Ishikawa (cell line): Measurements from ENCODE around the gene ARL4A.

Source experiments
- CEBPB ChIP-seq: IDR thresholded peaks from 2 replicates; pipeline ENCODE4 v1.6.1; 2012
- CREB1 ChIP-seq: IDR thresholded peaks from 2 replicates; pipeline ENCODE4 v1.6.1; 2012; ENCODE audit warnings: low read depth
- EGR1 ChIP-seq: IDR thresholded peaks from 2 replicates; pipeline ENCODE4 v1.6.1; 2012
- EP300 ChIP-seq: IDR thresholded peaks from 2 replicates; pipeline ENCODE4 v1.6.1; 2012; ENCODE audit warnings: borderline replicate concordance
- FOXM1 ChIP-seq: IDR thresholded peaks from 2 replicates; pipeline ENCODE4 v1.6.1; 2012; ENCODE audit warnings: low read depth, borderline replicate concordance
- NFIC ChIP-seq: IDR thresholded peaks from 2 replicates; pipeline ENCODE4 v1.6.1; 2012
- RAD21 ChIP-seq: IDR thresholded peaks from 2 replicates; pipeline ENCODE4 v1.6.1; 2012; ENCODE audit warnings: low read depth
- TAF1 ChIP-seq: IDR thresholded peaks from 2 replicates; pipeline ENCODE4 v1.6.1; 2012; ENCODE audit warnings: low read depth, mild to moderate bottlenecking
- TCF12 ChIP-seq: IDR thresholded peaks from 2 replicates; pipeline ENCODE4 v1.6.1; 2012; ENCODE audit warnings: low read depth
- TEAD4 ChIP-seq: IDR thresholded peaks from 2 replicates; pipeline ENCODE4 v1.6.1; 2012
- USF1 ChIP-seq: IDR thresholded peaks from 2 replicates; pipeline ENCODE4 v1.6.1; 2012
- YY1 ChIP-seq: IDR thresholded peaks from 2 replicates; pipeline ENCODE4 v1.6.1; 2012; ENCODE audit warnings: low read depth
- ZBTB7A ChIP-seq: IDR thresholded peaks from 2 replicates; pipeline ENCODE4 v1.6.1; 2012; ENCODE audit warnings: low read depth
- TF ChIP-seq, protein P1 (sequence below): IDR thresholded peaks from 2 replicates; pipeline ENCODE4 v1.6.1; 2012
- TF ChIP-seq, protein P2 (sequence below): IDR thresholded peaks from 2 replicates; pipeline ENCODE4 v1.6.1; 2012; ENCODE audit warnings: low read depth, mild to moderate bottlenecking

Gene ARL4A

GRCh38 chr7:12670000-12670729, 17.3 kb upstream of the ARL4A start:
- TF ChIP-seq TCF12, result no peak
- TF ChIP-seq EP300, result no peak
- no peak for TF ChIP-seq TAF1

DNA sequence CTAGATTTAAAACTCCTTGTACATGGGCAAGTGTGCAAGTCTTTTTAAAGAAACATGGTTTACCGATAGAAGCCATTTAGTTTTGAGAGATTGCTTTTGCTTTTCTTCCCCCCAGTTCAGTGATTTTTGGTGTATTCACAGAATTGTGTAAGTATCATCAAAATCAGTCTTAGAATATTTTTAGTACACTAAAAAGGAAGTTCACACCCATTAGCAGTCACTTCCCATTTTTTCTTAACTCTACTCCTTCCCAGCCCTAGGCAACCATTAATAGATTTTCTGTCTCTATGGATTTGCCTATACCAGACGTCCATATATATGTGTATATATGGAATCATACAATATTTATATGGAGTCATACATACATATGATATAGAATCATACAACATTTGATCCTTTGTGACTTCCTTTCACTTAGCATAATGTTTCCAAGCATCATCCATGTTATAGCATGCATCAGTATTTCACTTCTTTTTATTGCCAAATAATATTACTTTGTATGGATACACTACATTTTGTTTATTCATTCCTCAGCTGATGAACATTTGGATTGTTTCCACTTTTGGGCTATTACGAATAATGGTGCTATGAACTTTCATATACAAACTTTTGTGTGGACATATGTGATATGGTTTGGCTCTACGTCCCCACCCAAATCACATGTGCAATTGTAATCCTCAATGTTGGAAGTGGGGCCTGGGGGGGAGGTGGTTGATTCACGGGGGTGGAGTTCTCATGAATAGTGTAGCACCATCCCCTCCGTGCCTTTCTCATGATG, 16.5 kb upstream of the ARL4A start:
- no peak for TF ChIP-seq YY1
- no peak for TF ChIP-seq CREB1
- TF ChIP-seq EP300, result no peak
- no peak for TF ChIP-seq USF1
- TF ChIP-seq TEAD4, result no peak
- TF ChIP-seq, protein P1, sequence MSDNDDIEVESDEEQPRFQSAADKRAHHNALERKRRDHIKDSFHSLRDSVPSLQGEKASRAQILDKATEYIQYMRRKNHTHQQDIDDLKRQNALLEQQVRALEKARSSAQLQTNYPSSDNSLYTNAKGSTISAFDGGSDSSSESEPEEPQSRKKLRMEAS, result no peak
- TF ChIP-seq CEBPB, result no peak
- TF ChIP-seq NFIC, result no peak
- no peak for TF ChIP-seq TCF12
- no peak for TF ChIP-seq FOXM1

DNA sequence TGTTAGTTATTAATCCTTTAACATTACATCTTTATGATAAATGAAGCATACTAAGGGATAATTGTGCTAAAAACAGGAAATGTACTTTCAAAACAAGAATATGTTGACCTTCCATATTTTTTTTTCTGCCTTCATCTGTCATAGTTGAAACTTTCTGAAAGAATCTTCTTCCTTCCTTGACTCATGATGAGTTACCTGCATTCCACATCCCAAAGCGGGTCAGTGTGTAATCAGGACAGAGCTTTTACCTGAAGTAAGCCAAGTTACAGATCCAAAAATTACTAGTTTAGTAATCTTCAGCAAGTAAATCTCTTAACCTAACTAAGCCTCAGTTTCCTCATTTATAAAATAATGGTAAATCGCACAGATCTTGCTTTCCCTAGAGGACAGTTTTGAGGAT, 13.4 kb upstream of the ARL4A start:
- TF ChIP-seq NFIC (no peak), TEAD4 (no peak), USF1 (no peak), CEBPB (no peak), TCF12 (no peak), TAF1 (no peak), EGR1 (no peak), EP300 (no peak), ZBTB7A (no peak), RAD21 (no peak), CREB1 (no peak), FOXM1 (no peak), YY1 (no peak)
- TF ChIP-seq, protein P1, result no peak
- TF ChIP-seq, protein P2, sequence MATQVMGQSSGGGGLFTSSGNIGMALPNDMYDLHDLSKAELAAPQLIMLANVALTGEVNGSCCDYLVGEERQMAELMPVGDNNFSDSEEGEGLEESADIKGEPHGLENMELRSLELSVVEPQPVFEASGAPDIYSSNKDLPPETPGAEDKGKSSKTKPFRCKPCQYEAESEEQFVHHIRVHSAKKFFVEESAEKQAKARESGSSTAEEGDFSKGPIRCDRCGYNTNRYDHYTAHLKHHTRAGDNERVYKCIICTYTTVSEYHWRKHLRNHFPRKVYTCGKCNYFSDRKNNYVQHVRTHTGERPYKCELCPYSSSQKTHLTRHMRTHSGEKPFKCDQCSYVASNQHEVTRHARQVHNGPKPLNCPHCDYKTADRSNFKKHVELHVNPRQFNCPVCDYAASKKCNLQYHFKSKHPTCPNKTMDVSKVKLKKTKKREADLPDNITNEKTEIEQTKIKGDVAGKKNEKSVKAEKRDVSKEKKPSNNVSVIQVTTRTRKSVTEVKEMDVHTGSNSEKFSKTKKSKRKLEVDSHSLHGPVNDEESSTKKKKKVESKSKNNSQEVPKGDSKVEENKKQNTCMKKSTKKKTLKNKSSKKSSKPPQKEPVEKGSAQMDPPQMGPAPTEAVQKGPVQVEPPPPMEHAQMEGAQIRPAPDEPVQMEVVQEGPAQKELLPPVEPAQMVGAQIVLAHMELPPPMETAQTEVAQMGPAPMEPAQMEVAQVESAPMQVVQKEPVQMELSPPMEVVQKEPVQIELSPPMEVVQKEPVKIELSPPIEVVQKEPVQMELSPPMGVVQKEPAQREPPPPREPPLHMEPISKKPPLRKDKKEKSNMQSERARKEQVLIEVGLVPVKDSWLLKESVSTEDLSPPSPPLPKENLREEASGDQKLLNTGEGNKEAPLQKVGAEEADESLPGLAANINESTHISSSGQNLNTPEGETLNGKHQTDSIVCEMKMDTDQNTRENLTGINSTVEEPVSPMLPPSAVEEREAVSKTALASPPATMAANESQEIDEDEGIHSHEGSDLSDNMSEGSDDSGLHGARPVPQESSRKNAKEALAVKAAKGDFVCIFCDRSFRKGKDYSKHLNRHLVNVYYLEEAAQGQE, result no peak

- TF ChIP-seq NFIC, result no peak
- TF ChIP-seq TCF12, result no peak
- peak; percentile 48; the same call in 1 of the 2 replicates for TF ChIP-seq CEBPB
- TF ChIP-seq, protein P1, result no peak
- no peak for TF ChIP-seq FOXM1
- TF ChIP-seq RAD21, result peak; percentile 70
- no peak for TF ChIP-seq ZBTB7A
- TF ChIP-seq YY1, result no peak
- no peak for TF ChIP-seq TAF1
- TF ChIP-seq USF1, result no peak
- no peak for TF ChIP-seq CREB1
- TF ChIP-seq EP300, result no peak
- TF ChIP-seq, protein P2, result no peak
- no peak for TF ChIP-seq TEAD4
- no peak for TF ChIP-seq EGR1
Measured at GRCh38 chr7:12674861-12675260, 12.6 kb upstream of the ARL4A start.
